Breast epithelium (tissue), 3 donors: ENCODE data around the gene PRPF19.

ENCODE experiments used
- POLR2A ChIP-seq: fragments of 450-650 bp; IDR thresholded peaks from one replicate; pipeline ENCODE4 v1.6.1; 2016; ENCODE audit warnings: antibody characterized with exemption, mild to moderate bottlenecking, moderate library complexity
- TF ChIP-seq, protein P1 (sequence below), 3 donors: fragments of 450-650 bp; IDR thresholded peaks; one replicate each; pipeline ENCODE4 v1.5.1; 2016 to 2017; ENCODE audit warnings: antibody characterized with exemption in 3 of 3, mild to moderate bottlenecking in 3 of 3, moderate library complexity in 3 of 3

DNA sequence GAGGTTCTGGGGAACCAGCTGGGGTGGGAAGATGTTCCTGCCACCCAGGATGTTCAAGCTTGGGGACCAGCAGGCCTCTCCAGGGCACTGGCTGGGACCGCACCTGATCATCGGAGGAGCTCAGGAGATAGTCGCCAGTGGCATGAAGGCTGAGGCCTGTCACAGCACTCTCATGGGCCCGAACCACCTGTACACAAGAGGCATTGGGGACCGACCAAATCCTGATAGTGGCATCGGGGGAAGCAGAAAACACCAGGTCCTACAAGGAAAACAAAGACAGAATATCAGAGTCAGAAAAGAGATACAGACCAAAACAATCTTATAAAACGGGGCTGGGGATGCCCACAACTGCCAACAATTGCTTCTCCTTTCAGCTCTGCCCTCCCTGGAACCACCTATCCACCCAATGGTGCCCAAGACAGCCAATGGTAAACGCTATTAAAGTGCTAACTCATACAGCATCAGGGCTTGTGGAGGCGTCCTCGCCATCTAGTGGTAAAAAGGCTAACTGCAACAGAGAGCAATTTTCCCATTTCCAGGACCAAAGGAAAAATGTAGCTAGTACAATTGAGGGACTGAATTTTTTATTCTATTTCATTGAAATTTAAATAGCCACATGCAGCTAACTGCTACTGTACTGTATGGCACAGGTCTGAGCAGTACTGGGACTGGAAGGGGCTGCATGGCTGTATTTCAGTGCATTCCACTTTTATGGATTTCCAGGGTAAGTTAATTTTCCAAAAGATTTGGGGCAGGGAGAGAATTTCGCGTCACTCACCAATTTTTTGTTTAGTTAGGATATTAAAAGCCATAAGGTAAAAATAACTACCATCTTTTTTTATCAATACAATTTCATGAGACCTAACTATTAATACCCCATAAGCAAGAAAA lies 7.1 kb downstream of the PRPF19 start:
- TF ChIP-seq, protein P1, sequence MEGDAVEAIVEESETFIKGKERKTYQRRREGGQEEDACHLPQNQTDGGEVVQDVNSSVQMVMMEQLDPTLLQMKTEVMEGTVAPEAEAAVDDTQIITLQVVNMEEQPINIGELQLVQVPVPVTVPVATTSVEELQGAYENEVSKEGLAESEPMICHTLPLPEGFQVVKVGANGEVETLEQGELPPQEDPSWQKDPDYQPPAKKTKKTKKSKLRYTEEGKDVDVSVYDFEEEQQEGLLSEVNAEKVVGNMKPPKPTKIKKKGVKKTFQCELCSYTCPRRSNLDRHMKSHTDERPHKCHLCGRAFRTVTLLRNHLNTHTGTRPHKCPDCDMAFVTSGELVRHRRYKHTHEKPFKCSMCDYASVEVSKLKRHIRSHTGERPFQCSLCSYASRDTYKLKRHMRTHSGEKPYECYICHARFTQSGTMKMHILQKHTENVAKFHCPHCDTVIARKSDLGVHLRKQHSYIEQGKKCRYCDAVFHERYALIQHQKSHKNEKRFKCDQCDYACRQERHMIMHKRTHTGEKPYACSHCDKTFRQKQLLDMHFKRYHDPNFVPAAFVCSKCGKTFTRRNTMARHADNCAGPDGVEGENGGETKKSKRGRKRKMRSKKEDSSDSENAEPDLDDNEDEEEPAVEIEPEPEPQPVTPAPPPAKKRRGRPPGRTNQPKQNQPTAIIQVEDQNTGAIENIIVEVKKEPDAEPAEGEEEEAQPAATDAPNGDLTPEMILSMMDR (IDR thresholded peaks at IDR 0.05), result peak; percentile 78 to 87 (median 86)
- no peak for TF ChIP-seq POLR2A
